ENCODE results near the gene ST6GALNAC2.

- TF ChIP-seq EZH2 (IDR thresholded peaks at IDR 0.05; ENCODE audit: insufficient read depth, poor library complexity, severe bottlenecking) (no peak), EZH2phosphoT487 (IDR thresholded peaks at IDR 0.05; ENCODE audit: insufficient read depth, low read depth) (no peak)
Measured at GRCh38 chr17:76585649-76586593, at the start of gene ST6GALNAC2.
